Erythroblast (primary cell): ENCODE results near the gene HS3ST5.

Source experiments
- GATA1 ChIP-seq: IDR thresholded peaks from 2 replicates; pipeline ENCODE4 v1.6.1; 2011; ENCODE audit warnings: low read depth, mild to moderate bottlenecking, control low read depth, low read length, moderate library complexity
- POLR2A ChIP-seq: IDR thresholded peaks from 2 replicates; pipeline ENCODE4 v1.6.1; 2011; ENCODE audit warnings: mild to moderate bottlenecking, low read length

DNA sequence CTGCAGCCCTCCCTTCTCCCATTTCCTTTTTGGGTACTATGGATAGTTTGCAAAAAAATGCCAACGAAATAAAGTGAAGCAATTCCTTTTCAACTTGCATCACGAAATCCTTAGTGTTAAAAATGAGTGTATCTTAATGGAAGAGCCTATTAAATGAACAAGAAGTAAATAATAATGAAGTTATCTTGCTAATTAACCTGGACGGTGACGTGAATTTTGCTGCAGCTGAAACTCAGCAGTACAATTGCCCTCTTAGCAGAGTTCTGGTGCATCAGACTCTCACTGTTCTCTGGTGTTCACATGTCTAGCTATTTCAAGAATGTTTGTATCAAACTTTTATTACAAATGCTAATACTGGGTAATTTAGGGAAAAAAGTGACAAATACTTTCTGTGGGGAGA, 252.2 kb downstream of the HS3ST5 start:
- TF ChIP-seq POLR2A (no peak), GATA1 (no peak)
